GM12878 (cell line): Measurements from ENCODE around the gene MAGIX. TPM values are rescaled to one million over a fixed set of nuclear protein-coding genes. Genes with fewer than 3 reads are reported as not detected.

ENCODE experiments used
- ATAC-seq: fragments of 200-7000 bp; cut with Tn5 transposase; 3 replicates; pipeline ENCODE4 v1.9.1; 2020; ENCODE audit warnings: mild to moderate bottlenecking, moderate library complexity
- BruUV-seq: library from RNA; stranded (reverse); fragments of 400-500 nt; replicated peaks from 2 replicates; lab custom pipeline; 2021; lab: Mats Ljungman, UMichigan
- CTCF ChIA-PET: fragments of 300-600 bp; sonication (Branson Sonifier 250); formaldehyde crosslinking; extraction: SDS; loops from one replicate; lab custom pipeline; 2021; ENCODE audit warnings: inconsistent platforms; lab: Yijun Ruan, JAX
- POLR2A ChIA-PET: fragments of 350-600 bp; formaldehyde crosslinking; extraction: SDS; loops from one replicate; lab custom pipeline; 2021; ENCODE audit warnings: inconsistent platforms; lab: Charles Lee
- RAD21 ChIA-PET: fragments of 300-600 bp; sonication (Branson Sonifier 250); formaldehyde crosslinking; loops from one replicate; lab custom pipeline; 2023; ENCODE audit warnings: antibody characterized with exemption; ENCODE audit not compliant: unreplicated experiment; lab: Charles Lee
- SMC1A ChIA-PET: fragments of 300-600 bp; sonication (Branson Sonifier 250); formaldehyde crosslinking; loops from one replicate; lab custom pipeline; 2023; ENCODE audit not compliant: unreplicated experiment, uncharacterized antibody; lab: Charles Lee
- DNase-seq: peaks from one replicate; pipeline ENCODE4 v3.0.0-alpha.2; 2011; ENCODE audit warnings: low read depth, low spot score
- FAIRE-seq: peaks from 3 replicates; lab custom pipeline; 2011; peaks lifted over from hg19 to GRCh38; lab: Jason Lieb, UNC
- H2AFZ ChIP-seq: 2 replicates; pipeline ENCODE4 v1.6.0; 2011; ENCODE audit warnings: low read depth, low read length, control low read depth; ENCODE audit not compliant: control insufficient read depth
- H3K27ac ChIP-seq: 2 replicates; pipeline ENCODE4 v1.5.1; 2011; ENCODE audit warnings: control low read depth; ENCODE audit not compliant: control insufficient read depth, insufficient read depth
- H3K27me3 ChIP-seq, 2 experiments: replicated peaks in 1 of 2; 2 replicates each; pipeline versions ENCODE4 v1.6.0 to v1.6.1; 2011; ENCODE audit warnings: low read length in 1 of 2; ENCODE audit not compliant: control insufficient read depth in 2 of 2, insufficient read depth in 2 of 2
- H3K36me3 ChIP-seq, 2 experiments: 2 replicates each; pipeline ENCODE4 v1.5.1; 2011; ENCODE audit warnings: low read length in 1 of 2; ENCODE audit not compliant: control insufficient read depth in 2 of 2, insufficient read depth in 2 of 2
- H3K4me1 ChIP-seq: 2 replicates; pipeline ENCODE4 v1.6.1; 2011; ENCODE audit warnings: mild to moderate bottlenecking, low read length, moderate library complexity, mixed read lengths; ENCODE audit not compliant: control insufficient read depth, insufficient read depth
- H3K4me2 ChIP-seq: 2 replicates; pipeline ENCODE4 v1.6.0; 2011; ENCODE audit warnings: control low read depth; ENCODE audit not compliant: control insufficient read depth, insufficient read depth
- H3K4me3 ChIP-seq: fragments of 200-600 bp; sonication (generic); 2 replicates; pipeline ENCODE4 v1.5.1; 2016
- H3K79me2 ChIP-seq: 2 replicates; pipeline ENCODE4 v1.6.0; 2011; ENCODE audit warnings: low read length; ENCODE audit not compliant: control insufficient read depth, insufficient read depth
- H3K9ac ChIP-seq: 2 replicates; pipeline ENCODE4 v1.8.0; 2011; ENCODE audit warnings: low read length, control low read depth, mixed read lengths; ENCODE audit not compliant: control insufficient read depth, insufficient read depth
- H3K9me3 ChIP-seq: replicated peaks from 3 replicates; pipeline ENCODE4 v1.5.1; 2011; ENCODE audit warnings: mild to moderate bottlenecking, low read length; ENCODE audit not compliant: control insufficient read depth, insufficient read depth
- H4K20me1 ChIP-seq: 2 replicates; pipeline ENCODE4 v1.6.0; 2011; ENCODE audit not compliant: control insufficient read depth, insufficient read depth
- CHD2 ChIP-seq: IDR thresholded peaks from 2 replicates; pipeline ENCODE4 v1.6.1; 2011; ENCODE audit warnings: low read depth, low read length, improper control_type of control experiment, borderline replicate concordance
- EED ChIP-seq: sonication (generic); IDR thresholded peaks from 2 replicates; pipeline ENCODE4 v1.6.1; 2016; ENCODE audit warnings: antibody characterized with exemption, low read depth
- GATAD2B ChIP-seq: fragments of 450-650 bp; conservative IDR thresholded peaks from 2 replicates; pipeline ENCODE4 v1.6.1; 2017; ENCODE audit warnings: low read depth, mild to moderate bottlenecking, moderate library complexity
- HSF1 ChIP-seq: fragments of 150-350 bp; IDR thresholded peaks from 2 replicates; pipeline ENCODE4 v1.6.1; 2014; ENCODE audit warnings: mild to moderate bottlenecking, low read depth, low read length
- IRF3 ChIP-seq: fragments of 450-650 bp; IDR thresholded peaks from 2 replicates; pipeline ENCODE4 v1.6.1; 2014; ENCODE audit warnings: mild to moderate bottlenecking
- MEF2B ChIP-seq: fragments of 450-650 bp; IDR thresholded peaks from 2 replicates; pipeline ENCODE4 v1.6.1; 2018; ENCODE audit warnings: mild to moderate bottlenecking, moderate library complexity; ENCODE audit not compliant: partially characterized antibody, poor library complexity, severe bottlenecking
- MTA3 ChIP-seq: IDR thresholded peaks from 2 replicates; pipeline ENCODE4 v1.6.1; 2012; ENCODE audit warnings: low read length, inconsistent platforms, borderline replicate concordance
- MYB ChIP-seq: fragments of 150-350 bp; IDR thresholded peaks from 2 replicates; pipeline ENCODE4 v1.6.1; 2014; ENCODE audit warnings: mild to moderate bottlenecking, low read depth, low read length, borderline replicate concordance
- PKNOX1 ChIP-seq: fragments of 450-650 bp; IDR thresholded peaks from 2 replicates; pipeline ENCODE4 v1.6.1; 2016; ENCODE audit warnings: mild to moderate bottlenecking
- POLR2AphosphoS5 ChIP-seq: IDR thresholded peaks from 2 replicates; pipeline ENCODE4 v1.6.1; 2011; ENCODE audit warnings: mild to moderate bottlenecking, low read length, inconsistent platforms
- POU2F2 ChIP-seq: IDR thresholded peaks from 3 replicates; pipeline ENCODE4 v1.6.1; 2011; ENCODE audit warnings: low read depth, mild to moderate bottlenecking, low read length, borderline replicate concordance
- RAD21 ChIP-seq: IDR thresholded peaks from 2 replicates; pipeline ENCODE4 v1.6.1; 2011; ENCODE audit warnings: mild to moderate bottlenecking, low read depth, low read length, moderate library complexity; ENCODE audit not compliant: insufficient read depth
- SPI1 ChIP-seq: IDR thresholded peaks from 2 replicates; pipeline ENCODE4 v1.6.1; 2011; ENCODE audit warnings: low read depth, mild to moderate bottlenecking, low read length, moderate library complexity, borderline replicate concordance; ENCODE audit not compliant: insufficient read depth
- ZNF687 ChIP-seq: fragments of 450-650 bp; IDR thresholded peaks from 2 replicates; pipeline ENCODE4 v1.6.1; 2017; ENCODE audit warnings: mild to moderate bottlenecking, moderate library complexity
- ZZZ3 ChIP-seq: IDR thresholded peaks from 2 replicates; pipeline ENCODE4 v1.6.1; 2011; ENCODE audit warnings: low read depth; ENCODE audit not compliant: control insufficient read depth, insufficient read length
- WGBS: methylation state at CpG from one replicate; pipeline ENCODE4 v1.1.6; 2016; ENCODE audit warnings: low lambda C conversion rate; ENCODE audit not compliant: insufficient replicate concordance, insufficient coverage; ENCODE audit errors: missing lambda C conversion rate; 5-methylcytosine and 5-hydroxymethylcytosine counted together
- in situ Hi-C: fragments of 300-500 bp; cut with MboI; formaldehyde crosslinking; loops from 9 replicates; pipeline ENCODE4 v1.14.3; 2018; ENCODE audit warnings: mixed read lengths
- intact Hi-C: fragments of 100-400 bp; cut with micrococcal nuclease; formaldehyde crosslinking; loops from one replicate; pipeline ENCODE4 v1.14.2; 2022; ENCODE audit not compliant: unreplicated experiment
- polyA plus RNA-seq, 11 experiments: library from polyadenylated mRNA; depleted of rRNA in 4 of 11; unstranded in 6 of 11; stranded (reverse) in 5 of 11; fragments of >200 nt; fragmentation: Nextera tagmentation in 4 of 11; fragmentation: Illumina TruSeq in 1 of 11; extraction: Ambion mirVana in 4 of 11; extraction: Trizol in 1 of 11; gene quantifications; 1 replicate in 1 of 11; 2 replicates in 10 of 11; pipeline versions ENCODE4 v1.2.1 to v1.2.3, GENCODE V29; 2011 to 2016; ENCODE audit warnings: inconsistent platforms in 2 of 11, missing spikeins in 2 of 11, low read depth in 1 of 11
- total RNA-seq, 4 experiments: library from RNA; depleted of rRNA in 3 of 4; stranded (reverse); fragments of >200 nt in 3 of 4; fragmentation: Illumina TruSeq in 1 of 4; extraction: Trizol in 1 of 4; gene quantifications; 2 replicates each; pipeline versions ENCODE4 v1.2.1 to v1.2.3, GENCODE V29; 2013 to 2021

The MAGIX gene
- total and polyA plus RNA-seq, 10 of the 15 experiments (the other 5 are each of a cell fraction or from before 2014, with no cell fraction given) = 0.03 to 2.5 (median 0.82) TPM

- 80% methylated on average over 39 of the region's 43 CpGs for WGBS
- ChIA-PET POLR2A (no interaction called here), RAD21 (no interaction called here), SMC1A (no interaction called here), CTCF (no interaction called here)
- no peaks in the 10 kb centered on the region; the same call in 2 of the 3 replicates for H3K9me3 ChIP-seq
- in situ Hi-C loops = no loop called here
- TF ChIP-seq SPI1 = no peak
- TF ChIP-seq PKNOX1 = no peak
- no peak for TF ChIP-seq EED
- no peak for TF ChIP-seq ZNF687
- TF ChIP-seq HSF1 = no peak
- TF ChIP-seq CHD2 = no peak
- no peak for TF ChIP-seq MTA3
- TF ChIP-seq POU2F2 = no peak
- no peak for TF ChIP-seq ZZZ3
- TF ChIP-seq RAD21 = no peak
- no peak for TF ChIP-seq IRF3
- no peak for TF ChIP-seq POLR2AphosphoS5
- TF ChIP-seq GATAD2B = no peak
- no peak for TF ChIP-seq MEF2B
- TF ChIP-seq MYB = no peak
- H3K79me2 ChIP-seq = peaks cover 6% of the 10 kb centered on the region
- H3K27ac ChIP-seq = no peak overlapping the region
- no peak for ATAC-seq
- no peak overlapping the region for H2AFZ ChIP-seq
- no TSS peak for BruUV-seq
- H3K36me3 ChIP-seq = no peaks in the 10 kb centered on the region; a peak in 3 of 4 replicates
- H3K4me2 ChIP-seq = no peak overlapping the region
- H3K4me3 ChIP-seq = no peak overlapping the region
- no peak for FAIRE-seq
- H3K27me3 ChIP-seq = no peaks in the 10 kb centered on the region
- H3K4me1 ChIP-seq = peaks cover 5% of the 10 kb centered on the region; the same call in 1 of the 2 replicates
- intact Hi-C loops = no loop called here
- no peaks in the 10 kb centered on the region for H4K20me1 ChIP-seq
- no peak overlapping the region for H3K9ac ChIP-seq
- no peak for DNase-seq
Measured at GRCh38 chrX:49175435-49176274, 13.1 kb downstream of the MAGIX start.
